IMR-90 (cell line): ENCODE results near the gene EXOC4. TPM values are rescaled to one million over a fixed set of nuclear protein-coding genes. Genes with fewer than 3 reads are reported as not detected.

Experiments
- ATAC-seq: fragments of 200-7000 bp; cut with Tn5 transposase; 2 replicates; pipeline ENCODE4 v1.9.1; 2020; ENCODE audit warnings: low read depth, mild to moderate bottlenecking, moderate library complexity
- BruUV-seq: library from RNA; stranded (reverse); fragments of 400-500 nt; replicated peaks from 2 replicates; lab custom pipeline; 2021; lab: Mats Ljungman, UMichigan
- CTCF ChIA-PET: fragments of 300-600 bp; formaldehyde crosslinking; extraction: SDS; loops from one replicate; lab custom pipeline; 2021; ENCODE audit warnings: antibody characterized with exemption; lab: Yijun Ruan, JAX
- POLR2A ChIA-PET: fragments of 300-600 bp; sonication (Branson Sonifier 250); formaldehyde crosslinking; loops from one replicate; lab custom pipeline; 2022; ENCODE audit warnings: antibody characterized with exemption; ENCODE audit not compliant: unreplicated experiment; lab: Charles Lee
- DNase-seq: peaks from one replicate; pipeline ENCODE4 v3.0.0; 2013
- H2AFZ ChIP-seq: replicated peaks from 2 replicates; pipeline ENCODE3; 2013; ENCODE audit warnings: low read length, mild to moderate bottlenecking; ENCODE audit not compliant: poor library complexity
- H2AK5ac ChIP-seq: 2 replicates; pipeline ENCODE4 v1.6.1; 2013; ENCODE audit warnings: low read depth, low read length, inconsistent platforms
- H2AK9ac ChIP-seq: replicated peaks from 2 replicates; pipeline ENCODE3; 2013; ENCODE audit warnings: mild to moderate bottlenecking, low read depth, low read length, moderate library complexity; ENCODE audit not compliant: poor library complexity
- H2BK120ac ChIP-seq: 2 replicates; pipeline ENCODE4 v1.6.1; 2013; ENCODE audit warnings: low read depth, low read length, inconsistent platforms
- H2BK15ac ChIP-seq: 3 replicates; pipeline ENCODE4 v1.6.1; 2013; ENCODE audit warnings: low read depth, low read length, inconsistent platforms
- H2BK20ac ChIP-seq: 2 replicates; pipeline ENCODE4 v1.6.1; 2013; ENCODE audit warnings: low read depth, mild to moderate bottlenecking, inconsistent platforms, low read length, moderate library complexity
- H2BK5ac ChIP-seq: 2 replicates; pipeline ENCODE4 v1.6.1; 2013; ENCODE audit warnings: mild to moderate bottlenecking, low read depth, low read length, inconsistent platforms; ENCODE audit not compliant: poor library complexity, severe bottlenecking
- H3K14ac ChIP-seq: replicated peaks from 2 replicates; pipeline ENCODE4 v1.6.1; 2013; ENCODE audit warnings: low read depth, low read length, inconsistent platforms
- H3K18ac ChIP-seq: 2 replicates; pipeline ENCODE4 v1.6.1; 2013; ENCODE audit warnings: low read depth, low read length, control low read depth
- H3K23ac ChIP-seq: 2 replicates; pipeline ENCODE4 v1.6.1; 2013; ENCODE audit warnings: low read depth, low read length, inconsistent platforms
- H3K27ac ChIP-seq: 2 replicates; pipeline ENCODE4 v1.5.1; 2013; ENCODE audit warnings: mild to moderate bottlenecking, control low read depth, low read length; ENCODE audit not compliant: insufficient read depth
- H3K27me3 ChIP-seq: 2 replicates; pipeline ENCODE4 v1.6.1; 2013; ENCODE audit warnings: low read length; ENCODE audit not compliant: control insufficient read depth, insufficient read depth
- H3K36me3 ChIP-seq: 2 replicates; pipeline ENCODE4 v1.6.1; 2013; ENCODE audit warnings: low read length, mixed read lengths; ENCODE audit not compliant: control insufficient read depth, insufficient read depth
- H3K4ac ChIP-seq: 2 replicates; pipeline ENCODE4 v1.6.1; 2013; ENCODE audit warnings: low read depth, low read length, inconsistent platforms
- H3K4me1 ChIP-seq: 2 replicates; pipeline ENCODE4 v1.6.1; 2013; ENCODE audit warnings: low read length, mixed read lengths; ENCODE audit not compliant: control insufficient read depth, insufficient read depth
- H3K4me2 ChIP-seq: 2 replicates; pipeline ENCODE4 v1.6.1; 2013; ENCODE audit warnings: low read depth, mild to moderate bottlenecking, control low read depth, low read length, moderate library complexity
- H3K4me3 ChIP-seq: 2 replicates; pipeline ENCODE4 v1.5.1; 2013; ENCODE audit warnings: low read depth, mild to moderate bottlenecking, control low read depth, low read length, moderate library complexity; ENCODE audit not compliant: insufficient read depth
- H3K56ac ChIP-seq: 2 replicates; pipeline ENCODE4 v1.6.1; 2013; ENCODE audit warnings: low read length, inconsistent platforms; ENCODE audit not compliant: insufficient read depth; ENCODE audit errors: extremely low read depth
- H3K79me1 ChIP-seq, 2 experiments: 2 replicates each; pipeline ENCODE4 v1.6.1; 2013; ENCODE audit warnings: low read length in 2 of 2, inconsistent platforms in 1 of 2, low read depth in 1 of 2
- H3K9ac ChIP-seq: 2 replicates; pipeline ENCODE4 v1.6.1; 2013; ENCODE audit warnings: low read depth, low read length, control low read depth
- H3K9me1 ChIP-seq: 2 replicates; pipeline ENCODE4 v1.6.1; 2013; ENCODE audit warnings: low read length, inconsistent platforms; ENCODE audit not compliant: insufficient read depth
- H3K9me3 ChIP-seq: 2 replicates; pipeline ENCODE4 v1.6.1; 2013; ENCODE audit warnings: low read length; ENCODE audit not compliant: control insufficient read depth, insufficient read depth
- H4K20me1 ChIP-seq: 2 replicates; pipeline ENCODE4 v1.6.1; 2013; ENCODE audit warnings: low read length, inconsistent platforms; ENCODE audit not compliant: insufficient read depth
- H4K5ac ChIP-seq: 2 replicates; pipeline ENCODE4 v1.6.1; 2013; ENCODE audit warnings: mild to moderate bottlenecking, low read depth, low read length, control low read depth
- H4K8ac ChIP-seq, 2 experiments: 2 replicates each; pipeline ENCODE4 v1.6.1; 2013; ENCODE audit warnings: low read depth in 2 of 2, low read length in 2 of 2, control low read depth in 1 of 2, inconsistent platforms in 1 of 2
- H4K91ac ChIP-seq: 2 replicates; pipeline ENCODE4 v1.6.1; 2013; ENCODE audit warnings: low read depth, low read length, inconsistent platforms; ENCODE audit not compliant: insufficient read depth
- CTCF ChIP-seq: conservative IDR thresholded peaks from 2 replicates; pipeline ENCODE4 v1.5.1; 2012; ENCODE audit warnings: mild to moderate bottlenecking, low read depth, low read length, improper control_type of control experiment
- WGBS, 2 experiments: methylation state at CpG; one replicate each; pipeline versions ENCODE4 v1.1.5 to v1.1.7; 2013; ENCODE audit warnings: missing lambda C conversion rate in 2 of 2; ENCODE audit not compliant: insufficient read length in 1 of 2; ENCODE audit errors: extremely low coverage in 2 of 2; 5-methylcytosine and 5-hydroxymethylcytosine counted together
- dilution Hi-C: fragments of 300-500 bp; cut with HindIII; formaldehyde crosslinking; loops from one replicate; pipeline ENCODE4 v1.14.3; 2018; ENCODE audit warnings: low sequenced_read_pairs; ENCODE audit not compliant: unreplicated experiment
- in situ Hi-C: fragments of 300-500 bp; cut with MboI; formaldehyde crosslinking; loops from 3 replicates; pipeline ENCODE4 v1.14.3; 2019; ENCODE audit warnings: low sequenced_read_pairs, inconsistent platforms, mixed read lengths
- intact Hi-C: fragments of 100-400 bp; cut with micrococcal nuclease; formaldehyde crosslinking; loops from 2 replicates; pipeline ENCODE4 v1.10.0; 2022
- polyA plus RNA-seq, 3 experiments: library from polyadenylated mRNA; depleted of rRNA; stranded (reverse); fragments of >200 nt; gene quantifications; 2 replicates each; pipeline ENCODE4 v1.2.3, GENCODE V29; 2012; ENCODE audit warnings: low replicate concordance in 1 of 3
- total RNA-seq: library from RNA; depleted of rRNA; stranded (reverse); fragments of >200 nt; gene quantifications from 2 replicates; pipeline ENCODE4 v1.2.3, GENCODE V29; 2012

EXOC4 gene
- total and polyA plus RNA-seq, 2 of the 4 experiments (the other 2 are of a cell fraction), result 25.4 to 94.6 TPM

DNA sequence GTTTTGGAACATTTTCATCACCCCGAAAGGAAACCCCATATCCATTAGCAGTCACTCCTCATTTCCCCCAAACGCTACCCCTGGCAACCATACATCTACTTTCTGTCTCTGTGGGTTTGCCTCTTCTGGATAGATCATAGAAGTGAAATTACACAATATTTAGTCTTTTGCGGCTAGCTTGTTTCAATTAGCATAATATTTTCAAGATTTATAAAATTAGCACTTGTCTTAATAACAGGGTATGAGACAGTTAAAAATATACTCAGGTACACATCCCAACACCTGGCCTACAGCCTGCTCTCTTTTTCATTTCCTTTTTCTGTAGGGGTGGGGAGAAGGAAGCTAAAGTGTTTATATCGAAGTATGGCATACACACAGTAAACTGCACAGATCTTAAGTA lies 792.8 kb downstream of the EXOC4 start:
- H4K8ac ChIP-seq, result no peak overlapping the region
- no peak overlapping the region for H2AFZ ChIP-seq
- no peak overlapping the region for H3K14ac ChIP-seq
- no peak overlapping the region for H3K56ac ChIP-seq
- no CpG with 5 or more reads among the region's 4 CpGs for WGBS, 2 experiments
- ATAC-seq (no peak), DNase-seq (no peak)
- H3K79me1 ChIP-seq, result no peaks in the 10 kb centered on the region
- no peak overlapping the region for H3K18ac ChIP-seq
- no peaks in the 10 kb centered on the region for H3K36me3 ChIP-seq
- no peak overlapping the region for H3K4ac ChIP-seq
- no peak overlapping the region for H2BK20ac ChIP-seq
- H3K4me1 ChIP-seq, result no peaks in the 10 kb centered on the region
- no TSS peak for BruUV-seq
- H3K23ac ChIP-seq, result no peak overlapping the region
- H2AK5ac ChIP-seq, result no peak overlapping the region
- POLR2A ChIA-PET, result no interaction called here
- H3K4me2 ChIP-seq, result no peak overlapping the region
- in situ Hi-C loops (no loop called here), intact Hi-C loops (no loop called here), dilution Hi-C loops (no loop called here)
- H4K91ac ChIP-seq, result no peak overlapping the region
- no peak overlapping the region for H2BK120ac ChIP-seq
- H4K5ac ChIP-seq, result no peak overlapping the region
- H2AK9ac ChIP-seq, result no peak overlapping the region
- TF ChIP-seq CTCF, result no peak
- no peaks in the 10 kb centered on the region; the same call in 1 of the 2 replicates for H3K9me1 ChIP-seq
- H3K9me3 ChIP-seq, result no peaks in the 10 kb centered on the region
- H2BK15ac ChIP-seq, result no peak overlapping the region
- no peaks in the 10 kb centered on the region for H4K20me1 ChIP-seq
- no peak overlapping the region for H3K4me3 ChIP-seq
- no peaks in the 10 kb centered on the region for H3K27me3 ChIP-seq
- CTCF ChIA-PET, result no interaction called here
- H2BK5ac ChIP-seq, result no peak overlapping the region
- H3K27ac ChIP-seq, result no peak overlapping the region
- no peak overlapping the region for H3K9ac ChIP-seq
